Measurements from ENCODE around the gene BIN1.
A peak's percentile ranks its signal among the peaks of the same experiment; 100 is the strongest.

The BIN1 gene

GRCh38 chr2:127070221-127070620, 36.7 kb downstream of the BIN1 start:
- Histone ChIP-seq H3K27me3 (no peaks in the 10 kb centered on the region), H3K4me1 (peaks cover under 1 to 14% (median 3%) of the 10 kb centered on the region in 4 donors), H3K9me3 (no peaks in the 10 kb centered on the region), H3K4me3 (no peak overlapping the region), H3K27ac (no peak overlapping the region), H3K36me3 (peaks cover 0 to 23% (median 6%) of the 10 kb centered on the region in 3 donors)
- no peak for TF ChIP-seq CTCF (IDR thresholded peaks at IDR 0.05)
- intact Hi-C loops (cut with DNase I; ENCODE audit: low total_unique reads) = loop anchor here (10.0 kb wide), 1 partner anchor 415 kb away; the partner anchor contains the start of gene GYPC
- DNase-seq = no peak

- no peak for DNase-seq
- Histone ChIP-seq H3K9me3 (no peaks in the 10 kb centered on the region), H3K4me3 (no peak overlapping the region), H3K4me1 (peaks cover 5 to 21% (median 10%) of the 10 kb centered on the region in 4 donors), H3K27me3 (no peaks in the 10 kb centered on the region), H3K36me3 (peaks cover 0 to 23% (median 6%) of the 10 kb centered on the region in 3 donors), H3K27ac (no peak overlapping the region)
- TF ChIP-seq CTCF (IDR thresholded peaks at IDR 0.05) = no peak
- intact Hi-C loops (cut with DNase I; ENCODE audit: low total_unique reads) = no loop called here
Measured at GRCh38 chr2:127069536-127069935, 37.4 kb downstream of the BIN1 start.

- intact Hi-C loops (cut with DNase I; ENCODE audit: low total_unique reads) = no loop called here
- Histone ChIP-seq H3K4me3 (no peak overlapping the region), H3K27ac (no peak overlapping the region), H3K27me3 (no peaks in the 10 kb centered on the region), H3K36me3 (peaks cover 0 to 23% (median 6%) of the 10 kb centered on the region in 3 donors), H3K4me1 (peaks cover 5 to 26% (median 15%) of the 10 kb centered on the region in 4 donors), H3K9me3 (no peaks in the 10 kb centered on the region)
- DNase-seq = no peak
- TF ChIP-seq CTCF (IDR thresholded peaks at IDR 0.05) = no peak
Measured at GRCh38 chr2:127069003-127069402, 38.0 kb downstream of the BIN1 start.

GRCh38 chr2:127068351-127068741, 38.6 kb downstream of the BIN1 start:
- Histone ChIP-seq H3K27me3 (no peaks in the 10 kb centered on the region), H3K9me3 (no peaks in the 10 kb centered on the region), H3K4me3 (no peak overlapping the region), H3K36me3 (peaks cover 0 to 24% (median 6%) of the 10 kb centered on the region in 3 donors), H3K4me1 (peaks cover 5 to 28% (median 15%) of the 10 kb centered on the region in 4 donors), H3K27ac (no peak overlapping the region)
- intact Hi-C loops (cut with DNase I; ENCODE audit: low total_unique reads) = no loop called here
- TF ChIP-seq CTCF (IDR thresholded peaks at IDR 0.05) = no peak
- DNase-seq = no peak

- peak; percentile 74 to 81 for DNase-seq
- Histone ChIP-seq H3K4me1 (peaks cover 5 to 28% (median 15%) of the 10 kb centered on the region in 4 donors), H3K27ac (peak overlapping the region in 1 of 2 donors; percentile 34), H3K36me3 (peaks cover 0 to 27% (median 6%) of the 10 kb centered on the region in 3 donors), H3K27me3 (no peaks in the 10 kb centered on the region), H3K4me3 (no peak overlapping the region), H3K9me3 (no peaks in the 10 kb centered on the region)
- intact Hi-C loops (cut with DNase I; ENCODE audit: low total_unique reads) = no loop called here
- TF ChIP-seq CTCF (IDR thresholded peaks at IDR 0.05) = peak; percentile 49 to 54
Measured at GRCh38 chr2:127067620-127068350, 39.2 kb downstream of the BIN1 start.
